ENCODE data around the gene VNN1.

DNA sequence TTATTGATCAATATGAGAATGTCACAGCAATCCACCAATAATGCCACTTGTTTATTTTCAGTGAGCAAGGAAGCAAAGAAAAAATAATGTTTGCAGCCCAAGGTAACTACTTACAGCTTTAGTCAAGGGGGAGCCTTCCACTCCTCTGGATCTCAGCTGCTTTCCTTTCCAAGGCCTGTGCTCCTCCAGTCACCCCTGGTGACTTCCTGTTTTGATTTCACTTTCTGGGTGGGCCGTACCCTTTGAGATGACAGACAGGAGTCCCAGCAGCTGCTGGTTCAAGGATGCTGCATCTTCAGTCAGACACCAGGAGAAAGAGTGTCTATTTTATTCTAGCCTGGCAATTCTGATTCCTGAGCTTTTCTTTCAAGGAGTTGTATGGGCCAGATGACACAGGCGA lies 49.4 kb upstream of the VNN1 start:
- TF ChIP-seq, protein P1, sequence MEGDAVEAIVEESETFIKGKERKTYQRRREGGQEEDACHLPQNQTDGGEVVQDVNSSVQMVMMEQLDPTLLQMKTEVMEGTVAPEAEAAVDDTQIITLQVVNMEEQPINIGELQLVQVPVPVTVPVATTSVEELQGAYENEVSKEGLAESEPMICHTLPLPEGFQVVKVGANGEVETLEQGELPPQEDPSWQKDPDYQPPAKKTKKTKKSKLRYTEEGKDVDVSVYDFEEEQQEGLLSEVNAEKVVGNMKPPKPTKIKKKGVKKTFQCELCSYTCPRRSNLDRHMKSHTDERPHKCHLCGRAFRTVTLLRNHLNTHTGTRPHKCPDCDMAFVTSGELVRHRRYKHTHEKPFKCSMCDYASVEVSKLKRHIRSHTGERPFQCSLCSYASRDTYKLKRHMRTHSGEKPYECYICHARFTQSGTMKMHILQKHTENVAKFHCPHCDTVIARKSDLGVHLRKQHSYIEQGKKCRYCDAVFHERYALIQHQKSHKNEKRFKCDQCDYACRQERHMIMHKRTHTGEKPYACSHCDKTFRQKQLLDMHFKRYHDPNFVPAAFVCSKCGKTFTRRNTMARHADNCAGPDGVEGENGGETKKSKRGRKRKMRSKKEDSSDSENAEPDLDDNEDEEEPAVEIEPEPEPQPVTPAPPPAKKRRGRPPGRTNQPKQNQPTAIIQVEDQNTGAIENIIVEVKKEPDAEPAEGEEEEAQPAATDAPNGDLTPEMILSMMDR (IDR thresholded peaks at IDR 0.05), result no peak
- no peak for TF ChIP-seq EZH2 (IDR thresholded peaks at IDR 0.05)
